Neural progenitor cell (in vitro differentiated cells): Measurements from ENCODE around the gene HDAC4. TPM values are rescaled to one million over a fixed set of nuclear protein-coding genes. Genes with fewer than 3 reads are reported as not detected.
A peak's percentile ranks its signal among the peaks of the same experiment; 100 is the strongest.

ENCODE experiments used
- DNase-seq: peaks from one replicate; pipeline ENCODE4 v3.0.0-alpha.2; 2016; ENCODE audit warnings: low spot score
- H2AFZ ChIP-seq: fragments of 200-600 bp; sonication (generic); replicated peaks from 2 replicates; pipeline ENCODE4 v1.6.1; 2016; ENCODE audit warnings: antibody characterized with exemption
- H3F3A ChIP-seq: fragments of 200-600 bp; sonication (generic); 2 replicates; pipeline ENCODE4 v1.6.1; 2016; ENCODE audit warnings: antibody characterized with exemption, low read depth
- H3K27ac ChIP-seq: fragments of 200-600 bp; sonication (generic); 2 replicates; pipeline ENCODE4 v1.5.1; 2016; ENCODE audit warnings: mild to moderate bottlenecking
- H3K27me3 ChIP-seq: fragments of 200-600 bp; sonication (generic); 2 replicates; pipeline ENCODE4 v1.6.1; 2016; ENCODE audit warnings: mild to moderate bottlenecking, moderate library complexity
- H3K36me3 ChIP-seq: fragments of 200-600 bp; sonication (generic); 2 replicates; pipeline ENCODE4 v1.5.1; 2016
- H3K4me1 ChIP-seq: fragments of 200-600 bp; sonication (generic); 2 replicates; pipeline ENCODE4 v1.6.1; 2016; ENCODE audit warnings: mixed run types
- H3K4me2 ChIP-seq: fragments of 200-600 bp; sonication (generic); 2 replicates; pipeline ENCODE4 v1.6.1; 2016
- H3K4me3 ChIP-seq: fragments of 200-600 bp; sonication (generic); 2 replicates; pipeline ENCODE4 v1.5.1; 2016
- H3K79me2 ChIP-seq: fragments of 200-600 bp; sonication (generic); 2 replicates; pipeline ENCODE4 v1.6.1; 2016; ENCODE audit warnings: low read depth
- H3K9ac ChIP-seq: fragments of 200-600 bp; sonication (generic); 2 replicates; pipeline ENCODE4 v1.6.1; 2016
- H3K9me3 ChIP-seq: fragments of 200-600 bp; sonication (generic); 2 replicates; pipeline ENCODE4 v1.5.1; 2016; ENCODE audit warnings: low read depth
- H4K20me1 ChIP-seq: fragments of 200-600 bp; sonication (generic); 2 replicates; pipeline ENCODE4 v1.6.1; 2016; ENCODE audit warnings: low read depth
- H3K27ac Mint-ChIP-seq: 3 replicates; pipeline ENCODE4 v1.8.0; 2021; ENCODE audit warnings: mixed read lengths
- H3K27me3 Mint-ChIP-seq: 2 replicates; pipeline ENCODE4 v1.8.0; 2022; ENCODE audit warnings: low read depth, mild to moderate bottlenecking, inconsistent platforms, moderate library complexity, mixed read lengths; ENCODE audit not compliant: insufficient read depth
- H3K36me3 Mint-ChIP-seq: 3 replicates; pipeline ENCODE4 v1.8.0; 2021; ENCODE audit warnings: mixed read lengths
- H3K4me1 Mint-ChIP-seq: 3 replicates; pipeline ENCODE4 v1.8.0; 2021; ENCODE audit warnings: mixed read lengths
- H3K4me3 Mint-ChIP-seq: 3 replicates; pipeline ENCODE4 v1.8.0; 2021; ENCODE audit warnings: mild to moderate bottlenecking, moderate library complexity, mixed read lengths
- H3K9me3 Mint-ChIP-seq: 3 replicates; pipeline ENCODE4 v1.8.0; 2020; ENCODE audit warnings: mixed read lengths
- CTCF ChIP-seq: fragments of 200-600 bp; sonication (generic); IDR thresholded peaks from 2 replicates; pipeline ENCODE4 v1.5.1; 2017; ENCODE audit warnings: antibody characterized with exemption, mild to moderate bottlenecking
- EZH2 ChIP-seq: fragments of 200-600 bp; sonication (generic); IDR thresholded peaks from 2 replicates; pipeline ENCODE4 v1.6.1; 2017; ENCODE audit warnings: antibody characterized with exemption, mild to moderate bottlenecking, moderate library complexity
- EZH2phosphoT487 ChIP-seq: fragments of 200-600 bp; sonication (generic); IDR thresholded peaks from 2 replicates; pipeline ENCODE4 v1.6.1; 2017; ENCODE audit warnings: antibody characterized with exemption
- total RNA-seq: library from RNA; depleted of rRNA; stranded (reverse); fragments of >200 nt; gene quantifications from 2 replicates; pipeline ENCODE4 v1.2.3, GENCODE V29; 2015; ENCODE audit warnings: low replicate concordance

Gene HDAC4
- total RNA-seq, 1 donor from 2014 or later = 36.0 TPM

- no peak overlapping the region for H3K27ac ChIP-seq
- peaks cover 7% of the 10 kb centered on the region for H3K27me3 Mint-ChIP-seq
- TF ChIP-seq CTCF = no peak
- no peak for TF ChIP-seq EZH2
- TF ChIP-seq EZH2phosphoT487 = no peak
- peak; percentile 18 for DNase-seq
- H3K27me3 ChIP-seq = no peaks in the 10 kb centered on the region
- peaks cover 6% of the 10 kb centered on the region for H3K4me1 Mint-ChIP-seq
- no peak overlapping the region for H2AFZ ChIP-seq
- peaks cover 10% of the 10 kb centered on the region for H4K20me1 ChIP-seq
- no peak overlapping the region for H3K9ac ChIP-seq
- no peaks in the 10 kb centered on the region for H3K9me3 Mint-ChIP-seq
- peaks cover 6% of the 10 kb centered on the region for H3K4me1 ChIP-seq
- no peak overlapping the region for H3K27ac Mint-ChIP-seq
- H3K79me2 ChIP-seq = no peaks in the 10 kb centered on the region
- no peaks in the 10 kb centered on the region for H3F3A ChIP-seq
- no peaks in the 10 kb centered on the region for H3K9me3 ChIP-seq
- no peak overlapping the region for H3K4me2 ChIP-seq
- H3K36me3 Mint-ChIP-seq = peaks cover 30% of the 10 kb centered on the region
- no peaks in the 10 kb centered on the region for H3K36me3 ChIP-seq
- H3K4me3 Mint-ChIP-seq = no peak overlapping the region
- H3K4me3 ChIP-seq = no peak overlapping the region
These were observed 242.0 kb downstream of the HDAC4 start for GRCh38 chr2:239158641-239159475.

GRCh38 chr2:239157771-239158170, 243.0 kb downstream of the HDAC4 start:
- no peak overlapping the region for H2AFZ ChIP-seq
- Mint-ChIP-seq H3K4me3 (no peak overlapping the region), H3K27ac (no peak overlapping the region), H3K36me3 (peaks cover 35% of the 10 kb centered on the region), H3K9me3 (no peaks in the 10 kb centered on the region), H3K4me1 (peaks cover 6% of the 10 kb centered on the region), H3K27me3 (peaks cover 7% of the 10 kb centered on the region)
- TF ChIP-seq CTCF (no peak), EZH2phosphoT487 (no peak), EZH2 (no peak)
- H3K36me3 ChIP-seq = no peaks in the 10 kb centered on the region
- no peaks in the 10 kb centered on the region for H3F3A ChIP-seq
- H3K4me1 ChIP-seq = peaks cover 6% of the 10 kb centered on the region
- peaks cover 10% of the 10 kb centered on the region for H4K20me1 ChIP-seq
- no peak overlapping the region for H3K4me2 ChIP-seq
- H3K27ac ChIP-seq = no peak overlapping the region
- no peaks in the 10 kb centered on the region for H3K27me3 ChIP-seq
- H3K4me3 ChIP-seq = no peak overlapping the region
- no peak overlapping the region for H3K9ac ChIP-seq
- no peaks in the 10 kb centered on the region for H3K79me2 ChIP-seq
- no peaks in the 10 kb centered on the region for H3K9me3 ChIP-seq
- DNase-seq = peak; percentile 65

- Mint-ChIP-seq H3K4me1 (peaks cover 6% of the 10 kb centered on the region), H3K9me3 (no peaks in the 10 kb centered on the region), H3K36me3 (peaks cover 38% of the 10 kb centered on the region), H3K27ac (no peak overlapping the region), H3K4me3 (no peak overlapping the region), H3K27me3 (peaks cover 7% of the 10 kb centered on the region)
- no peak for DNase-seq
- no peak overlapping the region for H3K4me3 ChIP-seq
- no peaks in the 10 kb centered on the region for H3F3A ChIP-seq
- H3K79me2 ChIP-seq = no peaks in the 10 kb centered on the region
- TF ChIP-seq CTCF (no peak), EZH2 (no peak), EZH2phosphoT487 (no peak)
- H3K4me1 ChIP-seq = peaks cover 6% of the 10 kb centered on the region
- no peaks in the 10 kb centered on the region for H3K9me3 ChIP-seq
- no peaks in the 10 kb centered on the region for H3K36me3 ChIP-seq
- no peaks in the 10 kb centered on the region for H3K27me3 ChIP-seq
- no peak overlapping the region for H3K27ac ChIP-seq
- H3K9ac ChIP-seq = no peak overlapping the region
- H4K20me1 ChIP-seq = peaks cover 10% of the 10 kb centered on the region
- no peak overlapping the region for H2AFZ ChIP-seq
- no peak overlapping the region for H3K4me2 ChIP-seq
These were observed 243.6 kb downstream of the HDAC4 start for GRCh38 chr2:239157269-239157668.
